Colonic mucosa (tissue), 4 donors: ENCODE results near the gene SOX11. TPM values are rescaled to one million over a fixed set of nuclear protein-coding genes. Genes with fewer than 3 reads are reported as not detected.

Source experiments
- DNase-seq: peaks from one replicate; pipeline ENCODE4 v3.0.0-alpha.2; 2020
- H3K27ac ChIP-seq: fragments of 200-600 bp; one replicate; pipeline ENCODE4 v1.8.0; 2021
- H3K27me3 ChIP-seq: fragments of 200-600 bp; one replicate; pipeline ENCODE4 v1.8.0; 2021
- H3K36me3 ChIP-seq: fragments of 200-600 bp; one replicate; pipeline ENCODE4 v1.8.0; 2021
- H3K4me1 ChIP-seq: fragments of 200-600 bp; one replicate; pipeline ENCODE4 v1.8.0; 2021; ENCODE audit warnings: mild to moderate bottlenecking
- H3K4me3 ChIP-seq: fragments of 200-600 bp; one replicate; pipeline ENCODE4 v1.8.0; 2021
- H3K9ac ChIP-seq, 2 donors: one replicate each; pipeline ENCODE4 v1.7.0; 2013; ENCODE audit warnings: control low read depth in 2 of 2, low read depth in 2 of 2, low read length in 2 of 2
- H3K9me3 ChIP-seq: fragments of 200-600 bp; one replicate; pipeline ENCODE4 v1.8.0; 2021
- CTCF ChIP-seq: fragments of 200-600 bp; IDR thresholded peaks from one replicate; pipeline ENCODE4 v1.8.0; 2022; ENCODE audit warnings: antibody characterized with exemption, mild to moderate bottlenecking
- intact Hi-C: fragments of 100-400 bp; cut with DNase I; formaldehyde crosslinking; loops from one replicate; pipeline ENCODE4 v1.14.1; 2022
- total RNA-seq, 2 donors: library from RNA; stranded (reverse); fragmentation: NEBNext Ultra II Directional in 1 of 2; extraction: Animal tissue kit (Norgen Biotek cat#: 25700) in 1 of 2; gene quantifications; one replicate each; pipeline ENCODE4 v1.2.1, GENCODE V29; 2021
- donor health status: healthy.
- donor health status: DM: no; HTN: no; CAD: no.
- donor health status: DM: no; HTN: no; CAD: no.

SOX11 gene
- total RNA-seq, 2 donors from 2014 or later: 0.35 TPM; not detected in 1

DNA sequence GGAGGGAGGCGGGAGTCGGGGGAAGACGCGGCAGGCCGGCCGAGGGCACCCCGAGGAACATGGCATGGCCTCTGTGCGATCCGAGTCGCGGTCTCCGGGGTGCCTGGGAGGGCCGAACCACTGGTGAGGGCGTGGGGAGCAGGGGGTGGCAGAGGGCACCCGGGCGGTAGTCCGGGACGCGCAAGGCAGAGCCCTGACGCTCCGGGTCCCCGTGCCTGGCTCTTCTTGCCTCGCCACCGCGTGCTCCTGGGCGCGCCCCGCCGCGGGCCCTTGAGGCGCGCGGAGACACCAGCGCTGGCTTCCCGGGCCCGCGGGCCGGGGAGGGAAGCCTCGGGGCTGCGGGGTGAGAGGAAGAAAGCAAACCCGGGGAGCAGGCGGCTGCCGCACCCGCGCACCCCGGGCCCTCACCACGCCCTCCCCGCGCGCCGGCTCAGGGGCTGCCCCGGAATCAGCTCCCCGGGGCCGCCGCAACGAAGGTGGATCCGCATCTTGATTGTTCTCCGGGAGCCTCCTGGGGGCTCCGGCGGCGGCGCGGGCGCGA lies 4.3 kb downstream of the SOX11 start:
- H3K9ac ChIP-seq: no peak overlapping the region
- intact Hi-C loops: no loop called here
- no peaks in the 10 kb centered on the region for H3K4me1 ChIP-seq
- DNase-seq: no peak
- peaks cover 41% of the 10 kb centered on the region for H3K27me3 ChIP-seq
- no peak overlapping the region for H3K27ac ChIP-seq
- no peaks in the 10 kb centered on the region for H3K36me3 ChIP-seq
- H3K9me3 ChIP-seq: no peaks in the 10 kb centered on the region
- H3K4me3 ChIP-seq: peak overlapping the region; percentile 3
- no peak for TF ChIP-seq CTCF

DNA sequence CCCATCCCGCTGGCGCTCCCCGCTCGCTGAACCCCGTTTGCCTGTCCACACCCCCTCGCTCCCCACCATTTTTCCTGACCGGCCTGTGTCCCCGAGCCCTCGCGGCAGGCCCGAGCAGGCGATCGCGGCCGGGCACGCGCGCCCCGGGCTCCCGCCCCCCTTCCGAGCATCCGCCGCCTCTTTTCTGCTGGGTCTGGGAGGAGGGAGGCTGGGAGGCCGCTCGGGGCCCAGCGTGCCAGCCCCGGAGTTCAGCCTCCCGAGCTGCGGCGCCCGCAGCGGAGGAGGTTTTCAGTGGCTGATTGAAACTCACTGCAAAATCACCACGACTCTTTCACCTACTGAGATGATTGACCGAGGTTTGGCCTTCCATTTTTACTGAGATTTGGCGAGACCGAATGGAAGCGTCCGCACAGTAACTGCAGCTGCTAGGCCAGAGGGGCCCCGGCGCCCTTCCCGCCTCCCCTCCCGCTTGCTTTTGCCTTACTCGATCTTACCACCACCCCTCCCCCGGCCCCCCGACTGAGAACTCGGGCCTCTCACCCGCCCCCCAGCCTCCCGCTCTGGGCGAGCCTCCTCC lies 4.8 kb downstream of the SOX11 start:
- intact Hi-C loops: no loop called here
- DNase-seq: no peak
- Histone ChIP-seq H3K27ac (no peak overlapping the region), H3K27me3 (peaks cover 38% of the 10 kb centered on the region), H3K9ac (no peak overlapping the region), H3K4me3 (no peak overlapping the region), H3K36me3 (no peaks in the 10 kb centered on the region), H3K9me3 (no peaks in the 10 kb centered on the region), H3K4me1 (no peaks in the 10 kb centered on the region)
- TF ChIP-seq CTCF: no peak

GRCh38 chr2:5697562-5697961 lies 5.4 kb downstream of the SOX11 start:
- no peaks in the 10 kb centered on the region for H3K9me3 ChIP-seq
- H3K4me1 ChIP-seq: no peaks in the 10 kb centered on the region
- peaks cover 37% of the 10 kb centered on the region for H3K27me3 ChIP-seq
- H3K27ac ChIP-seq: no peak overlapping the region
- DNase-seq: no peak
- TF ChIP-seq CTCF: no peak
- intact Hi-C loops: no loop called here
- H3K9ac ChIP-seq: no peak overlapping the region
- no peaks in the 10 kb centered on the region for H3K36me3 ChIP-seq
- H3K4me3 ChIP-seq: no peak overlapping the region

- Histone ChIP-seq H3K4me1 (no peaks in the 10 kb centered on the region), H3K4me3 (no peak overlapping the region), H3K27me3 (peaks cover 32% of the 10 kb centered on the region), H3K9me3 (no peaks in the 10 kb centered on the region), H3K9ac (no peak overlapping the region), H3K27ac (no peak overlapping the region), H3K36me3 (no peaks in the 10 kb centered on the region)
- no peak for DNase-seq
- no peak for TF ChIP-seq CTCF
- intact Hi-C loops: no loop called here
Measured at GRCh38 chr2:5698134-5698533, 6.0 kb downstream of the SOX11 start.

DNA sequence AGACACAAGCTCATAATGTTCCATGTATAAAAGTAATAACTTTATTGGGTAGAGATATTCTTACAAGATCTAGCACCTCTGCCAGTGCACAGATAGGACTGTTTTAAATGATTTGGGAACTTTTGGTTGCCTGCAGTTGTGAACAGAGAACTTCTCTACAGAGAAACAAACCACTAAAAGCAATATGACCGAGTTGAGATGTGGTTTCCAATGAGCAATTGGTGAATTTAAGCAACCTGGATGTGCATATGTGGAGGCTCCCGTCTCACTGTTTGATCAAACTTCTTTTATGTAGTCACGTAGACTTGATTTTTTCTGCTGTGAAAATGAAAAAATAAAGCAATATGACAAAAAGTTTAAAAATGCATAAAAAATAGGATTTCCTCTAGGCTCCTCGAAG lies 7.8 kb downstream of the SOX11 start:
- no peak for DNase-seq
- Histone ChIP-seq H3K9me3 (no peaks in the 10 kb centered on the region), H3K4me1 (no peaks in the 10 kb centered on the region), H3K27me3 (peaks cover 25% of the 10 kb centered on the region), H3K4me3 (no peak overlapping the region), H3K36me3 (no peaks in the 10 kb centered on the region), H3K27ac (no peak overlapping the region), H3K9ac (no peak overlapping the region)
- TF ChIP-seq CTCF: no peak
- intact Hi-C loops: no loop called here
